Natural killer cell (primary cell): Measurements from ENCODE around the gene CFL2. TPM values are rescaled to one million over a fixed set of nuclear protein-coding genes. Genes with fewer than 3 reads are reported as not detected.

Experiments
- ATAC-seq, 3 donors: fragments of 150-1000 bp in 2 of 3; fragments of 200-7000 bp in 1 of 3; cut with Tn5 transposase; 1 replicate in 1 of 3; 2 replicates in 2 of 3; pipeline ENCODE4 v1.10.0; 2021; ENCODE audit warnings: mild to moderate bottlenecking in 2 of 3, moderate library complexity in 2 of 3
- DNase-seq, 2 donors: peaks; one replicate each; pipeline versions ENCODE4 v3.0.0 to v3.0.0-alpha.2; 2013 to 2021; ENCODE audit warnings: mixed read lengths in 1 of 2
- H3K27ac ChIP-seq: one replicate; pipeline ENCODE4 v1.5.1; 2013; ENCODE audit warnings: mild to moderate bottlenecking, low read length
- H3K27me3 ChIP-seq: one replicate; pipeline ENCODE4 v1.6.1; 2013; ENCODE audit warnings: low read length; ENCODE audit not compliant: control insufficient read depth, insufficient read depth
- H3K36me3 ChIP-seq: one replicate; pipeline ENCODE4 v1.6.1; 2013; ENCODE audit warnings: low read length; ENCODE audit not compliant: control insufficient read depth, insufficient read depth
- H3K4me1 ChIP-seq: one replicate; pipeline ENCODE4 v1.6.1; 2013; ENCODE audit warnings: low read length; ENCODE audit not compliant: control insufficient read depth, insufficient read depth
- H3K4me3 ChIP-seq: one replicate; pipeline ENCODE4 v1.5.1; 2013; ENCODE audit warnings: low read length
- H3K9me3 ChIP-seq: one replicate; pipeline ENCODE4 v1.6.1; 2013; ENCODE audit warnings: low read length; ENCODE audit not compliant: control insufficient read depth, insufficient read depth
- H3K27ac Mint-ChIP-seq, 2 donors: one replicate each; pipeline ENCODE4 v1.8.0; 2022; ENCODE audit warnings: mild to moderate bottlenecking in 2 of 2, mixed read lengths in 2 of 2, moderate library complexity in 1 of 2
- H3K27me3 Mint-ChIP-seq, 2 donors: one replicate each; pipeline ENCODE4 v1.8.0; 2022; ENCODE audit warnings: low read depth in 2 of 2, mixed read lengths in 2 of 2
- H3K36me3 Mint-ChIP-seq: one replicate; pipeline ENCODE4 v1.8.0; 2022; ENCODE audit warnings: mixed read lengths
- H3K4me1 Mint-ChIP-seq, 2 donors: one replicate each; pipeline ENCODE4 v1.8.0; 2022; ENCODE audit warnings: mixed read lengths in 2 of 2
- H3K4me3 Mint-ChIP-seq: one replicate; pipeline ENCODE4 v1.8.0; 2022; ENCODE audit warnings: mild to moderate bottlenecking, moderate library complexity, mixed read lengths
- H3K9me3 Mint-ChIP-seq, 2 donors: one replicate each; pipeline ENCODE4 v1.8.0; 2022; ENCODE audit warnings: mixed read lengths in 2 of 2
- WGBS: methylation state at CpG from one replicate; pipeline ENCODE4 v1.1.7; 2013; ENCODE audit warnings: missing lambda C conversion rate; ENCODE audit not compliant: insufficient coverage; 5-methylcytosine and 5-hydroxymethylcytosine counted together
- intact Hi-C: fragments of 100-400 bp; cut with micrococcal nuclease; formaldehyde crosslinking; loops from one replicate; pipeline ENCODE4 v1.14.2; 2022
- total RNA-seq, 4 donors: library from RNA; stranded (reverse); fragments of 120-200 nt in 1 of 4; gene quantifications; one replicate each; pipeline versions ENCODE4 v1.2.3 to v1.2.4, GENCODE V29; 2013 to 2022
- TF ChIP-seq, protein P1 (sequence below): fragments of 200-600 bp; IDR thresholded peaks from one replicate; pipeline ENCODE4 v1.8.0; 2022; ENCODE audit warnings: antibody characterized with exemption

CFL2 gene
- total RNA-seq, 3 donors from 2014 or later (not counting 1 experiment from before 2014, with no cell fraction given), result 22.5 to 30.3 (median 25.7) TPM

DNA sequence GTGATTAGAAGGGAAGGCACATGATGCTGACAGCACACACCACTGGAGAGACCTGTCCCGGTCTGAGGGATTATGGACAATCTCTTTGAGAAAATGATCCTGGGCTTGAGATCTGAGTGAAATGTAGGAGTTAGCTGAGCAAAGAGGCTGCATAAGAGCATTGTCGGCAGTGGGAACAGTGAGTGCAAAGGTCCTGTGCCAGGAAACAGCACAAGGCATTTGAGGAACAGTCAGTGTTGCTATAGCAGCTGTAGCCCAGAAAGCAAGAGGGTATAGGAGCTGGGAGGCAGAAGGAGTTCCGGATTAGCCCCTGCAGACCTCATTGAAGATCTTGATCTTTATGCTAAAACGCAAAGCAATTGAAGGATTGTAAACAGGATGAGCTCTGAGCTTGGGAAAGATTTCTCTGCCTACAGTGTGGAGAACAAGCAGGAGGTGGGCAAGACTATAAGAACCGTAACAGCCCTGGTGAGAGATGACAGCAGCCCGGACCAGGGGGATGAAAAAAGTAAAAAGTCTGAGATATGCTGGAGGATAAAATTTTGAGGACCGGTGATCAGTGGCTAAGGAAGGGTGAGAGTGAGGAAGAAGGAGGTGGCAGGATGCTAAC is 28.5 kb downstream of the CFL2 start:
- H3K27me3 ChIP-seq, result no peaks in the 10 kb centered on the region
- H3K9me3 ChIP-seq, result no peaks in the 10 kb centered on the region
- no peak overlapping the region for H3K27ac Mint-ChIP-seq
- no peaks in the 10 kb centered on the region for H3K36me3 Mint-ChIP-seq
- intact Hi-C loops, result no loop called here
- H3K4me3 Mint-ChIP-seq, result no peak overlapping the region
- TF ChIP-seq, protein P1, sequence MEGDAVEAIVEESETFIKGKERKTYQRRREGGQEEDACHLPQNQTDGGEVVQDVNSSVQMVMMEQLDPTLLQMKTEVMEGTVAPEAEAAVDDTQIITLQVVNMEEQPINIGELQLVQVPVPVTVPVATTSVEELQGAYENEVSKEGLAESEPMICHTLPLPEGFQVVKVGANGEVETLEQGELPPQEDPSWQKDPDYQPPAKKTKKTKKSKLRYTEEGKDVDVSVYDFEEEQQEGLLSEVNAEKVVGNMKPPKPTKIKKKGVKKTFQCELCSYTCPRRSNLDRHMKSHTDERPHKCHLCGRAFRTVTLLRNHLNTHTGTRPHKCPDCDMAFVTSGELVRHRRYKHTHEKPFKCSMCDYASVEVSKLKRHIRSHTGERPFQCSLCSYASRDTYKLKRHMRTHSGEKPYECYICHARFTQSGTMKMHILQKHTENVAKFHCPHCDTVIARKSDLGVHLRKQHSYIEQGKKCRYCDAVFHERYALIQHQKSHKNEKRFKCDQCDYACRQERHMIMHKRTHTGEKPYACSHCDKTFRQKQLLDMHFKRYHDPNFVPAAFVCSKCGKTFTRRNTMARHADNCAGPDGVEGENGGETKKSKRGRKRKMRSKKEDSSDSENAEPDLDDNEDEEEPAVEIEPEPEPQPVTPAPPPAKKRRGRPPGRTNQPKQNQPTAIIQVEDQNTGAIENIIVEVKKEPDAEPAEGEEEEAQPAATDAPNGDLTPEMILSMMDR, result no peak
- H3K4me1 ChIP-seq, result no peaks in the 10 kb centered on the region
- no peak overlapping the region for H3K4me3 ChIP-seq
- no peaks in the 10 kb centered on the region for H3K36me3 ChIP-seq
- no peak for DNase-seq
- H3K27me3 Mint-ChIP-seq, result peaks cover 10 to 16% of the 10 kb centered on the region in 2 donors
- no peaks in the 10 kb centered on the region for H3K9me3 Mint-ChIP-seq
- no peak overlapping the region for H3K27ac ChIP-seq
- ATAC-seq, result no peak
- no peaks in the 10 kb centered on the region for H3K4me1 Mint-ChIP-seq
- WGBS, result 89% methylated on average over 7 of the region's 7 CpGs

DNA sequence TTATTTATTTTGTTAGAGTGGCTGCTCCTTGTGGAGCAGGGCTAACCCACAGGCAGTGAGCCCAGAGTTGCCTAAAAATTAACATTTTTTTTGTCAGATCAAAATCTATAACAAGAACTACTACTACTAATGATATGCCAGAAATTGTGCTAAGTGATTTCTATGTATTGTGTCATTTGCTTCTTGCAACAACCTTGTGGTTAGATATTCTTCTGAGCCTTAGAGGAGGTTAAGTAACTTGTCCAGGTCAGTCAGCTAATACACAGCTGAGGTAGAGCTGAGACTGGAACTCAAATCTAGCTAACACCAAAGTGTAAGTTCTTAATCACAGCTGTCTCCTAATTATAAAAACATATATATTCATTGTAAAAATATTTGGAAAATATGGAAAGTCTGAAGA is 29.8 kb downstream of the CFL2 start:
- Mint-ChIP-seq H3K9me3 (no peaks in the 10 kb centered on the region), H3K27me3 (peaks cover 10 to 14% of the 10 kb centered on the region in 2 donors), H3K4me3 (no peak overlapping the region), H3K27ac (no peak overlapping the region), H3K4me1 (no peaks in the 10 kb centered on the region), H3K36me3 (no peaks in the 10 kb centered on the region)
- intact Hi-C loops, result no loop called here
- no peaks in the 10 kb centered on the region for H3K36me3 ChIP-seq
- H3K4me1 ChIP-seq, result no peaks in the 10 kb centered on the region
- ATAC-seq (no peak), DNase-seq (no peak)
- no peak overlapping the region for H3K4me3 ChIP-seq
- H3K9me3 ChIP-seq, result no peaks in the 10 kb centered on the region
- no peak overlapping the region for H3K27ac ChIP-seq
- TF ChIP-seq, protein P1, result no peak
- H3K27me3 ChIP-seq, result no peaks in the 10 kb centered on the region

- no peaks in the 10 kb centered on the region for H3K9me3 Mint-ChIP-seq
- Histone ChIP-seq H3K4me3 (no peak overlapping the region), H3K27ac (no peak overlapping the region), H3K9me3 (no peaks in the 10 kb centered on the region), H3K27me3 (no peaks in the 10 kb centered on the region), H3K36me3 (no peaks in the 10 kb centered on the region), H3K4me1 (no peaks in the 10 kb centered on the region)
- ATAC-seq (no peak), DNase-seq (peak in 1 of 2 donors; percentile 14)
- H3K4me3 Mint-ChIP-seq, result no peak overlapping the region
- H3K4me1 Mint-ChIP-seq, result no peaks in the 10 kb centered on the region
- no peaks in the 10 kb centered on the region for H3K36me3 Mint-ChIP-seq
- H3K27me3 Mint-ChIP-seq, result peaks cover 10 to 11% of the 10 kb centered on the region in 2 donors
- H3K27ac Mint-ChIP-seq, result no peak overlapping the region
- TF ChIP-seq, protein P1, result no peak
- intact Hi-C loops, result no loop called here
- WGBS, result 24% methylated on average over 2 of the region's 2 CpGs
Observed at GRCh38 chr14:34682787-34683321, 31.5 kb downstream of the CFL2 start.
